SK-N-SH (cell line): Measurements from ENCODE around the gene OXSR1. TPM values are rescaled to one million over a fixed set of nuclear protein-coding genes. Genes with fewer than 3 reads are reported as not detected.
A peak's percentile ranks its signal among the peaks of the same experiment; 100 is the strongest.

Source experiments
- CTCF ChIA-PET: fragments of 300-600, 350-600 bp; formaldehyde crosslinking; extraction: SDS; loops from one replicate; lab custom pipeline; 2021; lab: Yijun Ruan, JAX
- POLR2A ChIA-PET: fragments of 350-600 bp; sonication (Branson Sonifier 250); formaldehyde crosslinking; extraction: SDS; loops from one replicate; lab custom pipeline; 2020; ENCODE audit warnings: antibody characterized with exemption, inconsistent platforms; lab: Yijun Ruan, JAX
- DNase-seq: peaks from one replicate; pipeline ENCODE4 v3.0.0; 2012
- H2AFZ ChIP-seq: fragments of 200-600 bp; sonication (generic); 2 replicates; pipeline ENCODE4 v1.8.1; 2016; ENCODE audit warnings: antibody characterized with exemption, mild to moderate bottlenecking, low read depth
- H3F3A ChIP-seq: fragments of 200-600 bp; sonication (generic); replicated peaks from 2 replicates; pipeline ENCODE3; 2016; ENCODE audit warnings: antibody characterized with exemption, mild to moderate bottlenecking; ENCODE audit not compliant: insufficient read depth
- H3K27ac ChIP-seq, 2 experiments: fragments of 200-500 bp in 1 of 2; fragments of 200-600 bp in 1 of 2; sonication (Bioruptor generic) in 1 of 2; sonication (generic), shearing (Covaris generic) in 1 of 2; 2 replicates each; pipeline versions ENCODE4 v1.5.1 to v1.6.1; 2014 to 2016; ENCODE audit warnings: low read depth in 2 of 2, inconsistent platforms in 1 of 2, low read length in 1 of 2, mild to moderate bottlenecking in 1 of 2, mixed read lengths in 1 of 2
- H3K27me3 ChIP-seq: fragments of 200-600 bp; sonication (generic), shearing (Covaris generic); 2 replicates; pipeline ENCODE4 v1.6.1; 2016; ENCODE audit warnings: mixed run types; ENCODE audit not compliant: insufficient read depth
- H3K36me3 ChIP-seq, 2 experiments: fragments of 200-500 bp in 1 of 2; fragments of 200-600 bp in 1 of 2; sonication (Bioruptor generic) in 1 of 2; sonication (generic) in 1 of 2; replicated peaks in 1 of 2; 2 replicates each; pipeline versions ENCODE3 to v1.5.1; 2014 to 2016; ENCODE audit warnings: low read length in 1 of 2, mild to moderate bottlenecking in 1 of 2; ENCODE audit not compliant: insufficient read depth in 2 of 2, control insufficient read depth in 1 of 2
- H3K4me1 ChIP-seq, 2 experiments: fragments of 200-500 bp in 1 of 2; fragments of 200-600 bp in 1 of 2; sonication (Bioruptor generic) in 1 of 2; sonication (generic), shearing (Covaris generic) in 1 of 2; 2 replicates each; pipeline versions ENCODE4 v1.5.1 to v1.6.1; 2014 to 2016; ENCODE audit warnings: low read depth in 1 of 2, low read length in 1 of 2, mixed run types in 1 of 2; ENCODE audit not compliant: insufficient read depth in 2 of 2, control insufficient read depth in 1 of 2
- H3K4me2 ChIP-seq: fragments of 200-600 bp; sonication (generic), shearing (Covaris generic); 2 replicates; pipeline ENCODE4 v1.6.1; 2017; ENCODE audit warnings: mixed run types
- H3K4me3 ChIP-seq, 2 experiments: fragments of 200-500 bp in 1 of 2; fragments of 200-600 bp in 1 of 2; sonication (Bioruptor generic) in 1 of 2; sonication (generic), shearing (Covaris generic) in 1 of 2; 2 replicates each; pipeline versions ENCODE4 v1.5.1 to v1.8.1; 2014 to 2016; ENCODE audit warnings: low read depth in 2 of 2, inconsistent platforms in 1 of 2, low read length in 1 of 2, mild to moderate bottlenecking in 1 of 2, mixed read lengths in 1 of 2, moderate library complexity in 1 of 2
- H3K79me2 ChIP-seq: fragments of 200-600 bp; sonication (generic); 2 replicates; pipeline ENCODE4 v1.8.1; 2017; ENCODE audit warnings: mild to moderate bottlenecking; ENCODE audit not compliant: insufficient read depth
- H3K9ac ChIP-seq: fragments of 200-600 bp; sonication (generic); 2 replicates; pipeline ENCODE4 v1.6.1; 2017; ENCODE audit warnings: mixed run types
- H3K9me2 ChIP-seq: fragments of 200-600 bp; sonication (generic); 2 replicates; pipeline ENCODE4 v1.6.1; 2017; ENCODE audit warnings: mixed run types
- H3K9me3 ChIP-seq: fragments of 200-600 bp; sonication (generic); 2 replicates; pipeline ENCODE4 v1.6.1; 2017; ENCODE audit warnings: mixed run types, mild to moderate bottlenecking, moderate library complexity
- H4K20me1 ChIP-seq: fragments of 200-600 bp; sonication (generic); 2 replicates; pipeline ENCODE4 v1.6.1; 2017; ENCODE audit warnings: mild to moderate bottlenecking, mixed run types; ENCODE audit not compliant: insufficient read depth
- ELF1 ChIP-seq: IDR thresholded peaks from 2 replicates; pipeline ENCODE4 v1.4.0; 2012
- EZH2phosphoT487 ChIP-seq: fragments of 200-600 bp; sonication (generic); IDR thresholded peaks from 2 replicates; pipeline ENCODE4 v1.6.1; 2017; ENCODE audit warnings: low read depth, mixed run types, mild to moderate bottlenecking, antibody characterized with exemption, moderate library complexity, borderline replicate concordance
- FOSL2 ChIP-seq: IDR thresholded peaks from 2 replicates; pipeline ENCODE4 v1.4.0; 2012; ENCODE audit warnings: low read depth, mild to moderate bottlenecking, moderate library complexity, borderline replicate concordance
- GATA2 ChIP-seq: sonication (generic); formaldehyde crosslinking; IDR thresholded peaks from 2 replicates; pipeline ENCODE4 v1.5.0; 2020; ENCODE audit warnings: mild to moderate bottlenecking, missing genetic modification reagents
- MXI1 ChIP-seq: IDR thresholded peaks from 2 replicates; pipeline ENCODE4 v1.6.1; 2012; ENCODE audit warnings: mild to moderate bottlenecking, low read depth, low read length, improper control_type of control experiment
- NFIC ChIP-seq: IDR thresholded peaks from 2 replicates; pipeline ENCODE4 v1.4.0; 2012; ENCODE audit warnings: borderline replicate concordance
- NRF1 ChIP-seq: IDR thresholded peaks from 2 replicates; pipeline ENCODE4 v1.6.1; 2012; ENCODE audit warnings: low read depth, mild to moderate bottlenecking, low read length
- RAD21 ChIP-seq: IDR thresholded peaks from 2 replicates; pipeline ENCODE4 v1.6.1; 2012; ENCODE audit warnings: mild to moderate bottlenecking, low read length
- RFX5 ChIP-seq: IDR thresholded peaks from 2 replicates; pipeline ENCODE4 v1.6.1; 2012; ENCODE audit warnings: mild to moderate bottlenecking, improper control_type of control experiment, low read length
- RXRA ChIP-seq: IDR thresholded peaks from 2 replicates; pipeline ENCODE4 v1.4.0; 2012; ENCODE audit warnings: low read depth, mild to moderate bottlenecking, borderline replicate concordance
- TAF1 ChIP-seq: IDR thresholded peaks from 2 replicates; pipeline ENCODE4 v1.6.1; 2012; ENCODE audit warnings: low read depth, mild to moderate bottlenecking, low read length, moderate library complexity, borderline replicate concordance
- TCF12 ChIP-seq: IDR thresholded peaks from 2 replicates; pipeline ENCODE4 v1.4.0; 2012
- TEAD4 ChIP-seq: IDR thresholded peaks from 2 replicates; pipeline ENCODE4 v1.4.0; 2012; ENCODE audit warnings: mild to moderate bottlenecking, borderline replicate concordance; ENCODE audit not compliant: insufficient read depth
- WGBS: methylation state at CpG from one replicate; pipeline ENCODE4 v1.1.6; 2017; ENCODE audit warnings: low lambda C conversion rate; 5-methylcytosine and 5-hydroxymethylcytosine counted together
- polyA plus RNA-seq, 3 experiments: library from polyadenylated mRNA; depleted of rRNA; stranded (reverse); fragments of >200 nt; gene quantifications; 2 replicates each; pipeline ENCODE4 v1.2.3, GENCODE V29; 2012
- TF ChIP-seq, protein P1 (sequence below): fragments of 200-600 bp; sonication (generic); IDR thresholded peaks from 2 replicates; pipeline ENCODE4 v1.6.1; 2017; ENCODE audit warnings: antibody characterized with exemption, mild to moderate bottlenecking, moderate library complexity

OXSR1 gene
- polyA plus RNA-seq, 1 of the 3 experiments (the other 2 are of a cell fraction), result 22.3 TPM

DNA sequence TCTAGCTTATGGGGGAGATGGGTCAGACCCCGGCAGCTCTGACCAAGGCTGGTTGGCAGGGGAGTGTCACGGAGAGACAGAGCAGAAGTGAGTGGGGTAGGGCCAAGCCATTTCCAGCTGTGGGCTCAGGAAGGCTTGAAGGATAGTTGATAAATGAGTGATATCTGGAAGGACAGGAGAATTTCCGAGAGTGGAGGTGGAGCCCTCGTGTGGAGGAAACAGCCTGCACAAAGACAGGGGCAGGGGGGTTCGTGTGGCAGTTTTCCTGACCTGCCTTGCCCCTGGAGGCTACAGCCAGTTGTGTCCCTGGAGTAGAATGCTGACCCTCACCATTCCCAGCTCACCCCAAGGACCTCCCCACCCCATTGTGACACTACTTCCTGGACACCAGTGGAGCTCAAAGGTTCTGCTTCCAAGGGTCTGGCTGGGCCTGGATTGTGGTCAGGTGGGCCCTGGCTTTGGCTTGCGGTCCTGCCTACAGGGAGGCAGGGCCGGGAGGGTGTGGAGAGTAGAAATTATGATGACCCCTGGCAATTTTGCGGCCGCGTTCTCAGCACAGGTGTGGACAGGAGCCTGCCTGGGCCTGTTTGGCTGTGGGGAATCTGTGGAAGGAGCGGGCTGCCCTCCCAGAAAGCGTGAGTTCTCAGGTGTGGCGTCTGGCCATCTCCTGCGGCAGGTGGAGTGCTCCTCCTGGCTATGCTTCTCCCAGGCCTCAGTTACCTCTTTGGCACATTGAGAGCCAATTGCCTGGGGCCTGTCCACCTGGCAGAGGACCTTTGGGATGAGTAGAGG lies 116.8 kb downstream of the OXSR1 start, which contains the start of gene SLC22A14:
TSS of gene SLC22A14 (plus strand) at position 400 of the 792 bp plus-strand sequence. CDS start 23,733 bp downstream, outside the sequence.
- H3K79me2 ChIP-seq, result no peaks in the 10 kb centered on the region
- DNase-seq, result no peak
- H2AFZ ChIP-seq, result no peak within 1 kb of the TSS
- no peak within 1 kb of the TSS for H3K4me2 ChIP-seq
- no peak within 1 kb of the TSS for H3K9ac ChIP-seq
- ChIA-PET CTCF (interaction anchor here (0.6 kb wide), 1 partner anchor 84 kb away, joined by 3 read pairs; no protein-coding TSS in a partner anchor), POLR2A (no interaction called here)
- H3K27ac ChIP-seq, result no peak within 1 kb of the TSS
- H3K27me3 ChIP-seq, result no peaks in the 10 kb centered on the region
- H3K9me3 ChIP-seq, result no peaks in the 10 kb centered on the region
- no peaks in the 10 kb centered on the region for H3K36me3 ChIP-seq
- H3K4me3 ChIP-seq, result no peak within 1 kb of the TSS
- no peak for TF ChIP-seq TCF12
- TF ChIP-seq, protein P1, sequence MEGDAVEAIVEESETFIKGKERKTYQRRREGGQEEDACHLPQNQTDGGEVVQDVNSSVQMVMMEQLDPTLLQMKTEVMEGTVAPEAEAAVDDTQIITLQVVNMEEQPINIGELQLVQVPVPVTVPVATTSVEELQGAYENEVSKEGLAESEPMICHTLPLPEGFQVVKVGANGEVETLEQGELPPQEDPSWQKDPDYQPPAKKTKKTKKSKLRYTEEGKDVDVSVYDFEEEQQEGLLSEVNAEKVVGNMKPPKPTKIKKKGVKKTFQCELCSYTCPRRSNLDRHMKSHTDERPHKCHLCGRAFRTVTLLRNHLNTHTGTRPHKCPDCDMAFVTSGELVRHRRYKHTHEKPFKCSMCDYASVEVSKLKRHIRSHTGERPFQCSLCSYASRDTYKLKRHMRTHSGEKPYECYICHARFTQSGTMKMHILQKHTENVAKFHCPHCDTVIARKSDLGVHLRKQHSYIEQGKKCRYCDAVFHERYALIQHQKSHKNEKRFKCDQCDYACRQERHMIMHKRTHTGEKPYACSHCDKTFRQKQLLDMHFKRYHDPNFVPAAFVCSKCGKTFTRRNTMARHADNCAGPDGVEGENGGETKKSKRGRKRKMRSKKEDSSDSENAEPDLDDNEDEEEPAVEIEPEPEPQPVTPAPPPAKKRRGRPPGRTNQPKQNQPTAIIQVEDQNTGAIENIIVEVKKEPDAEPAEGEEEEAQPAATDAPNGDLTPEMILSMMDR, result peak; percentile 8; the same call in 1 of the 2 replicates
- TF ChIP-seq NRF1, result no peak
- WGBS, result 90% methylated on average over 10 of the region's 14 CpGs
- no peaks in the 10 kb centered on the region; a peak in 1 of 4 replicates for H3K4me1 ChIP-seq
- no peaks in the 10 kb centered on the region for H3F3A ChIP-seq
- H4K20me1 ChIP-seq, result no peaks in the 10 kb centered on the region
- no peaks in the 10 kb centered on the region for H3K9me2 ChIP-seq

- CTCF ChIA-PET, result no interaction called here
- TF ChIP-seq NFIC (peak; percentile 58), ELF1 (no peak), TEAD4 (no peak), RAD21 (no peak), GATA2 (no peak), RXRA (no peak), TAF1 (no peak), FOSL2 (no peak), RFX5 (no peak), TCF12 (peak; percentile 74), MXI1 (no peak), EZH2phosphoT487 (no peak)
Observed at GRCh38 chr3:38283810-38284755, 118.7 kb downstream of the OXSR1 start.

More at GRCh38 chr3:38283810-38284755, 118.7 kb downstream of the OXSR1 start:
- Histone ChIP-seq H3K36me3 (no peaks in the 10 kb centered on the region), H3K79me2 (no peaks in the 10 kb centered on the region), H3K9ac (no peak overlapping the region), H3K4me3 (no peak overlapping the region), H3K9me2 (no peaks in the 10 kb centered on the region), H3K27ac (peak overlapping the region in 1 of 2 experiments; percentile 31; a peak in 1 of 4 replicates), H3K4me1 (no peaks in the 10 kb centered on the region; a peak in 1 of 4 replicates), H3K9me3 (no peaks in the 10 kb centered on the region), H3K27me3 (no peaks in the 10 kb centered on the region), H3F3A (no peaks in the 10 kb centered on the region), H4K20me1 (no peaks in the 10 kb centered on the region), H3K4me2 (no peak overlapping the region), H2AFZ (no peak overlapping the region)
- DNase-seq, result no peak
- POLR2A ChIA-PET, result no interaction called here
- WGBS, result 87% methylated on average over 15 of the region's 16 CpGs
